ENCODE results near the gene ZNF358.
A peak's percentile ranks its signal among the peaks of the same experiment; 100 is the strongest.

The ZNF358 gene

DNA sequence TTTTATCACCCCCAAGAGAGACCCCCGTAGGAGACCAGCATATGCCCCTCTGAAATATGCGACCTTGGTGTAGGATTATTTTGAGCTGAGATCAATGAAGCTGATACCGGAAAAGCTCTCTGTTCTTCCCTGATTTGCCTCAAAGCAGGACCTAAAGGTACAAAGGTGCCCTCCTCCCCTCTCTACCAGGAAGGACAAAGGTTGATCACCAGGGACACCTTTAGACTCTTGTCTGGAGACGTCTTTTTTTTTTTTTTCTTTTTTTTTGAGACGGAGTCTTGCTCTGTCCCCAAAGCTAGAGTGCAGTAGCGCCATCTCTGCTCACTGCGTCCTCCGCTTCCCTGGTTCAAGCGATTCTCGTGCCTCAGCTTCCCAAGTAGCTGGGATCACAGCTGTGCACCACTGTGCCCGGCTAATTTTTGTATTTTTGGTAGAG, 26.3 kb upstream of the ZNF358 start:
- no peaks in the 10 kb centered on the region; the same call in 1 of the 2 replicates for H3K27me3 ChIP-seq (ENCODE audit: insufficient read depth, low read length)
- no peak overlapping the region for H2AFZ ChIP-seq (ENCODE audit: low read length)
- H3F3A ChIP-seq (ENCODE audit: insufficient read depth, low read length): no peaks in the 10 kb centered on the region
- H3K36me3 ChIP-seq (ENCODE audit: insufficient read depth, low read length): no peaks in the 10 kb centered on the region
- H3K27ac ChIP-seq (ENCODE audit: low read depth, low read length, poor library complexity, severe bottlenecking): no peak overlapping the region
- H4K20me1 ChIP-seq (ENCODE audit: insufficient read depth, low read length): no peaks in the 10 kb centered on the region
- H3K79me2 ChIP-seq (ENCODE audit: insufficient read depth, low read length): no peaks in the 10 kb centered on the region
- H3K4me3 ChIP-seq (ENCODE audit: low read depth, low read length, poor library complexity, severe bottlenecking): peak overlapping the region; percentile 54
- no peak overlapping the region for H3K9ac ChIP-seq (ENCODE audit: low read length)
- peaks cover 11% of the 10 kb centered on the region for H3K4me1 ChIP-seq (ENCODE audit: insufficient read depth, low read length, severe bottlenecking)
- no peaks in the 10 kb centered on the region for H3K9me3 ChIP-seq (ENCODE audit: low read length)
- TF ChIP-seq EZH2 (IDR thresholded peaks at IDR 0.05; ENCODE audit: borderline replicate concordance, low read length): no peak
- TF ChIP-seq, protein P1, sequence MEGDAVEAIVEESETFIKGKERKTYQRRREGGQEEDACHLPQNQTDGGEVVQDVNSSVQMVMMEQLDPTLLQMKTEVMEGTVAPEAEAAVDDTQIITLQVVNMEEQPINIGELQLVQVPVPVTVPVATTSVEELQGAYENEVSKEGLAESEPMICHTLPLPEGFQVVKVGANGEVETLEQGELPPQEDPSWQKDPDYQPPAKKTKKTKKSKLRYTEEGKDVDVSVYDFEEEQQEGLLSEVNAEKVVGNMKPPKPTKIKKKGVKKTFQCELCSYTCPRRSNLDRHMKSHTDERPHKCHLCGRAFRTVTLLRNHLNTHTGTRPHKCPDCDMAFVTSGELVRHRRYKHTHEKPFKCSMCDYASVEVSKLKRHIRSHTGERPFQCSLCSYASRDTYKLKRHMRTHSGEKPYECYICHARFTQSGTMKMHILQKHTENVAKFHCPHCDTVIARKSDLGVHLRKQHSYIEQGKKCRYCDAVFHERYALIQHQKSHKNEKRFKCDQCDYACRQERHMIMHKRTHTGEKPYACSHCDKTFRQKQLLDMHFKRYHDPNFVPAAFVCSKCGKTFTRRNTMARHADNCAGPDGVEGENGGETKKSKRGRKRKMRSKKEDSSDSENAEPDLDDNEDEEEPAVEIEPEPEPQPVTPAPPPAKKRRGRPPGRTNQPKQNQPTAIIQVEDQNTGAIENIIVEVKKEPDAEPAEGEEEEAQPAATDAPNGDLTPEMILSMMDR (IDR thresholded peaks at IDR 0.05; ENCODE audit: low read length): peak; percentile 12; the same call in 1 of the 2 replicates
- no peaks in the 10 kb centered on the region for H3K9me2 ChIP-seq (ENCODE audit: low read depth, low read length)
- peak overlapping the region; percentile 68 for H3K4me2 ChIP-seq (ENCODE audit: low read length)

DNA sequence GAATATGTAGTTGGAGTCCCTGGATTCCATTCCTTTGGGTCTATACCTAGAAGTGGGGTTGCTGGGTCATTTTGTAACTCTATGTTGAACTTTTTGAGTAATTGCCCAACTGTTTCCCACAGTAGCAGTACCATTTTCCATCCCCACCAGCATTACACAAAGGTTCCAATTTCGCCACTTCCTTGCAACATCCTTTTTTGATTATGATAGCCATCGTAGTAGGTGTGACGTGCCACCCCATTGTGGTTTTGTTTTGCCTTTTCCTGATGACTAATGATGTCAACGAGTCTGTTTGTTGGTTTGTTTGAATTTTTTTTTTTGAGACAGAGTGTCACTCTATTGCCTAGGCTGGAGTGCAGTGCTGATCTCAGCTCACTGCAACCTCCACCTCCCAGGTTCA, 23.8 kb upstream of the ZNF358 start:
- no peak overlapping the region for H2AFZ ChIP-seq (ENCODE audit: low read length)
- H3K27ac ChIP-seq (ENCODE audit: low read depth, low read length, poor library complexity, severe bottlenecking): no peak overlapping the region
- H3K4me2 ChIP-seq (ENCODE audit: low read length): no peak overlapping the region
- no peak for TF ChIP-seq EZH2 (IDR thresholded peaks at IDR 0.05; ENCODE audit: borderline replicate concordance, low read length)
- TF ChIP-seq, protein P1 (IDR thresholded peaks at IDR 0.05; ENCODE audit: low read length): no peak
- H3K79me2 ChIP-seq (ENCODE audit: insufficient read depth, low read length): no peaks in the 10 kb centered on the region
- no peaks in the 10 kb centered on the region for H3K9me3 ChIP-seq (ENCODE audit: low read length)
- H3K27me3 ChIP-seq (ENCODE audit: insufficient read depth, low read length): no peaks in the 10 kb centered on the region; the same call in 1 of the 2 replicates
- peaks cover 11% of the 10 kb centered on the region for H3K4me1 ChIP-seq (ENCODE audit: insufficient read depth, low read length, severe bottlenecking)
- no peak overlapping the region for H3K4me3 ChIP-seq (ENCODE audit: low read depth, low read length, poor library complexity, severe bottlenecking)
- no peaks in the 10 kb centered on the region for H3K9me2 ChIP-seq (ENCODE audit: low read depth, low read length)
- H3K9ac ChIP-seq (ENCODE audit: low read length): no peak overlapping the region
- H3F3A ChIP-seq (ENCODE audit: insufficient read depth, low read length): no peaks in the 10 kb centered on the region
- H3K36me3 ChIP-seq (ENCODE audit: insufficient read depth, low read length): no peaks in the 10 kb centered on the region
- no peaks in the 10 kb centered on the region for H4K20me1 ChIP-seq (ENCODE audit: insufficient read depth, low read length)

DNA sequence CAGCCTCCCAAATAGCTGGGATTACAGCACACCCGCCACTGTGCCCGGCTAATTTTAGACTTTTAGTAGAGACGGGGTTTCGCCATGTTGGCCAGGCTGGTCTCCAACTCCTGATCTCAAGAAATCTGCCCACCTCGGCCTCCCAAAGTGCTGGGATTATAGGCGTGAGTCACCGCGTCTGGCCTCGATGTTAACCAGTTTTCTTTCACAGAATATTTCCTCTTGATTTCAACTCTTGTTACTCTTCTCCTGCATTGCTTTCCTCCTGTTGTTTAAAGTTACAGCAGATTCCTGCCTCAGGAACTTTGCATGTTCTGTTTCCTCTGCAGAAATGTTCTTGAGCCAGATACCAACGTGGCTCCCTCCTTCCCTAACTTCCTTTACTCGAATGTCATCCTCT, 23.3 kb upstream of the ZNF358 start:
- no peak overlapping the region for H3K27ac ChIP-seq (ENCODE audit: low read depth, low read length, poor library complexity, severe bottlenecking)
- no peak overlapping the region for H3K4me2 ChIP-seq (ENCODE audit: low read length)
- H3K36me3 ChIP-seq (ENCODE audit: insufficient read depth, low read length): no peaks in the 10 kb centered on the region
- H3K9ac ChIP-seq (ENCODE audit: low read length): no peak overlapping the region
- no peaks in the 10 kb centered on the region for H3F3A ChIP-seq (ENCODE audit: insufficient read depth, low read length)
- H2AFZ ChIP-seq (ENCODE audit: low read length): no peak overlapping the region
- no peaks in the 10 kb centered on the region; the same call in 1 of the 2 replicates for H3K27me3 ChIP-seq (ENCODE audit: insufficient read depth, low read length)
- no peaks in the 10 kb centered on the region for H4K20me1 ChIP-seq (ENCODE audit: insufficient read depth, low read length)
- TF ChIP-seq, protein P1 (IDR thresholded peaks at IDR 0.05; ENCODE audit: low read length): no peak
- no peak for TF ChIP-seq EZH2 (IDR thresholded peaks at IDR 0.05; ENCODE audit: borderline replicate concordance, low read length)
- no peaks in the 10 kb centered on the region for H3K9me3 ChIP-seq (ENCODE audit: low read length)
- H3K9me2 ChIP-seq (ENCODE audit: low read depth, low read length): no peaks in the 10 kb centered on the region
- no peak overlapping the region for H3K4me3 ChIP-seq (ENCODE audit: low read depth, low read length, poor library complexity, severe bottlenecking)
- no peaks in the 10 kb centered on the region for H3K79me2 ChIP-seq (ENCODE audit: insufficient read depth, low read length)
- peaks cover 11% of the 10 kb centered on the region for H3K4me1 ChIP-seq (ENCODE audit: insufficient read depth, low read length, severe bottlenecking)
